NT2/D1 (cell line): ENCODE results near the gene SLC38A10.

Experiments used
- DNase-seq: peaks from one replicate; pipeline ENCODE4 v3.0.0-alpha.2; 2011; ENCODE audit warnings: low read depth, low spot score
- H3K27me3 ChIP-seq: 2 replicates; pipeline ENCODE4 v1.6.0; 2011; ENCODE audit warnings: mild to moderate bottlenecking; ENCODE audit not compliant: insufficient read length, insufficient read depth
- H3K36me3 ChIP-seq: 2 replicates; pipeline ENCODE4 v1.6.1; 2011; ENCODE audit warnings: mild to moderate bottlenecking, low read length, mixed read lengths; ENCODE audit not compliant: insufficient read depth, insufficient read length
- H3K4me1 ChIP-seq: 2 replicates; pipeline ENCODE4 v1.5.1; 2011; ENCODE audit not compliant: insufficient read depth, insufficient read length
- H3K4me3 ChIP-seq: 2 replicates; pipeline ENCODE4 v1.5.1; 2011; ENCODE audit warnings: low read depth; ENCODE audit not compliant: insufficient read length
- H3K9ac ChIP-seq: 2 replicates; pipeline ENCODE4 v1.6.0; 2011; ENCODE audit warnings: low read depth; ENCODE audit not compliant: insufficient read length
- H3K9me3 ChIP-seq: 2 replicates; pipeline ENCODE4 v1.5.1; 2011; ENCODE audit warnings: mild to moderate bottlenecking, low read length; ENCODE audit not compliant: insufficient read depth
- SUZ12 ChIP-seq: IDR thresholded peaks from 2 replicates; pipeline ENCODE4 v1.6.1; 2011; ENCODE audit not compliant: insufficient read length, insufficient read depth; ENCODE audit errors: extremely low read depth
- YY1 ChIP-seq: IDR thresholded peaks from 2 replicates; pipeline ENCODE4 v1.6.1; 2011; ENCODE audit not compliant: insufficient read length, insufficient read depth
- ZNF274 ChIP-seq: IDR thresholded peaks from 2 replicates; pipeline ENCODE4 v1.6.1; 2011; ENCODE audit warnings: mild to moderate bottlenecking, low read depth, low read length

The SLC38A10 gene

DNA sequence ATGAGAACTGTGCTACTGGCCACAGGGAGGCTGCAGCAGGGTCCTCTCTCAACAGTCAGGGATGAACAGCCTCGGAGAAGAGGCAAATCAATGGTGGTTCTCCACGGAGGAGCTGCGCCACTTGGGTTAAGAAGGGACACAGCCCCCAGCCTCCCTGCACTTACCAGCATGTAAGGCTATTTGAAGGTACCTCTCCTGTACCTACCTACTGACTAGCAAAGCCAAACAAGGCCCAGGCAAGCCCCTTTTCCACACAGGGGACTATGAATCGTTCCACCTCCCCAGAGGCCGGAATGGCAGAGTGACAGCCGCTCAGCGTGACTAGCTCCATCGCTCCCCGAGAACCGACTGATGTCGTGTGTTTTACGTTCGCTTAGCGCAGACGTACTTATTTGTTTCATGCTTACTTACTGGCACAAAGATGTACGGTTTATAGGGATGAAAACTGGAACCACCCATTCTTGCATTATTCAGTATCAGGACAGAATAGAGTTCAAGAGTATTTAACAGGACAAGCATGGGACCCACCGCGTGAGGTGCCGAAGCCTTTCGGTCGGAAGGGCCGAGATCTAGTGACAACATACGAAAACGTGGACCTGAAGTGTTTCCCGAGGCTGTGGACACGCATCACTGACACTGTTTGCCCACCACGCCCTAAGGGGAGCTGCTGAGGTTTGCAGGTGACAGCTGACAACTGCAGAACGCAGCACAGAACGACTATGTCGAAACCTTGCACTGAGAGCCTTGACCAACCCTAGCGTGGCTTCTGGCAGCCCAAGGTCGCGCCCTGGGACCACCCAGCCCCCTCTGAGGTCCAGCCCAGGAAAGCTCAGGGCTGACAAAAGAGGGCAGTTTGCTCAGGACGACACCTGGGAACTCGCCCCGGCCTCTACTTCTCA lies 57.3 kb downstream of the SLC38A10 start:
- Histone ChIP-seq H3K9ac (peak overlapping the region; percentile 86), H3K36me3 (peaks cover 61% of the 10 kb centered on the region), H3K9me3 (no peaks in the 10 kb centered on the region), H3K4me1 (peaks cover 19% of the 10 kb centered on the region), H3K4me3 (peak overlapping the region; percentile 81), H3K27me3 (no peaks in the 10 kb centered on the region)
- no peak for TF ChIP-seq ZNF274
- no peak for DNase-seq

DNA sequence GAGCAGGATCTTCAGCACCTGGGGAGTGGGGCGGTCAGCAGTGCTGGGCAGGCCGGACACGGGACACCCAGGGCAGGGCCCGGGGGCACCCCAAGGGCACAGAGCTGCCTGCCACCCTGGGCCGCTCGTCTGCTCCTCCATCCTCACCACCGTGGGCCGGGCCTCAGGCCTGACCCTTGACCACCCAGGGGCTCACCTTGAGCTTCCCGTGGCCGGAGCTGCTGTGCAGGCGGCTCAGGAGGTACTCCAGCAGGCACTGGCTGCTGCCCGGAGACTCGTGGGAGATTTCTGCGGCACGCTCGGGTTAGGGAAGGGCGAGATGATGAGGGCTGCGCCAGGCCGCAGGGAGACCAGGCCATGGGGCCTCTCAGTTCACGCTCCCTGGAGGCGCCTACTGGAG lies 58.3 kb downstream of the SLC38A10 start:
- H3K36me3 ChIP-seq: peaks cover 66% of the 10 kb centered on the region
- no peaks in the 10 kb centered on the region for H3K27me3 ChIP-seq
- H3K4me1 ChIP-seq: peaks cover 9% of the 10 kb centered on the region
- no peak for DNase-seq
- no peak overlapping the region for H3K9ac ChIP-seq
- H3K9me3 ChIP-seq: no peaks in the 10 kb centered on the region
- no peak overlapping the region for H3K4me3 ChIP-seq
- no peak for TF ChIP-seq YY1
- no peak for TF ChIP-seq SUZ12
- no peak for TF ChIP-seq ZNF274

DNA sequence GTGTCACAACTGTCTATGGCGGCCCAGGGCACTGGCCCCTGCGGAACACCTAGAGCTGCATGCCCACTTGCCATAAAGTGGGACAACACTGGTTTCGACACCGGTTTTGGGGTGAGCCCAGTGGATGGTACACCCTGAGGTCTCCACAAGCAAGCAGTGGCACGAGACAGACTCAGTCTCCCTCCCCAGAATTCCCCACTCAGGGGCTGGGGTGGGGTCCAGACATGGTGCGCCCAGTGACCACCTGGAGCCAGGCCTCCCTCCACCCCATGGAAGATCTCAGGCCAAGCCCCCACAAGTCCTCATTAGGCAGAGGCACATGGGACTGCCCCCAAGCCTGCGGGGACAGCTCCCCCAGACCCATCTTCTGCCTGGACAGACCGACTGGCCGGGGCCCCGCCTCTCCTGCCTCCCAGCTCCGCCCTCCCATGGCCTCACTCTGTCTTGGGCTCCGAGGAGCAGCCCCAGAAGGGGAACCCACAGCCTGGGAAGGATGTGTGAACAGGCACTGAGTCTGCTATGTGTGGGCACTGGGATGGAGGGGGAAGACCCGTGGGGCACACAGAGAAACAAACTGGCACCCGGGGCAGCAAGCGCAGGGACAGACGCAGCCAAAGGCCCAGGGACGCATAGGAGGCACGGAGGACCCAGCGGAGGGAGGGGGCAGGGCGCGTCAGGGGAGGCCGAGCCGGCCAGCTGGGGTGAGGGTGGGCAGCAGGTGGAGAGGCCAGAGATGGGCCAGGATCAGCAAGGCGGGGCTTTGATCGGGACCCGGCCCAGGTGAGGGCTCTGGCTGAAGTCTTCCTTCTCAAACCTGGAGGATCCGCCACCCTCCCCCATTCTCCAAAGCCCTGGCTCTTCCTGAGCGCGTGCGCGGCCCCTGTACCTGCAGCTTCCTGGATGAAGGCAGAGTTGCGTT lies 59.0 kb downstream of the SLC38A10 start:
- Histone ChIP-seq H3K9ac (no peak overlapping the region), H3K9me3 (no peaks in the 10 kb centered on the region), H3K27me3 (no peaks in the 10 kb centered on the region), H3K36me3 (peaks cover 65% of the 10 kb centered on the region), H3K4me3 (no peak overlapping the region), H3K4me1 (peaks cover 4% of the 10 kb centered on the region)
- TF ChIP-seq SUZ12 (no peak), YY1 (no peak), ZNF274 (no peak)
- DNase-seq: no peak

DNA sequence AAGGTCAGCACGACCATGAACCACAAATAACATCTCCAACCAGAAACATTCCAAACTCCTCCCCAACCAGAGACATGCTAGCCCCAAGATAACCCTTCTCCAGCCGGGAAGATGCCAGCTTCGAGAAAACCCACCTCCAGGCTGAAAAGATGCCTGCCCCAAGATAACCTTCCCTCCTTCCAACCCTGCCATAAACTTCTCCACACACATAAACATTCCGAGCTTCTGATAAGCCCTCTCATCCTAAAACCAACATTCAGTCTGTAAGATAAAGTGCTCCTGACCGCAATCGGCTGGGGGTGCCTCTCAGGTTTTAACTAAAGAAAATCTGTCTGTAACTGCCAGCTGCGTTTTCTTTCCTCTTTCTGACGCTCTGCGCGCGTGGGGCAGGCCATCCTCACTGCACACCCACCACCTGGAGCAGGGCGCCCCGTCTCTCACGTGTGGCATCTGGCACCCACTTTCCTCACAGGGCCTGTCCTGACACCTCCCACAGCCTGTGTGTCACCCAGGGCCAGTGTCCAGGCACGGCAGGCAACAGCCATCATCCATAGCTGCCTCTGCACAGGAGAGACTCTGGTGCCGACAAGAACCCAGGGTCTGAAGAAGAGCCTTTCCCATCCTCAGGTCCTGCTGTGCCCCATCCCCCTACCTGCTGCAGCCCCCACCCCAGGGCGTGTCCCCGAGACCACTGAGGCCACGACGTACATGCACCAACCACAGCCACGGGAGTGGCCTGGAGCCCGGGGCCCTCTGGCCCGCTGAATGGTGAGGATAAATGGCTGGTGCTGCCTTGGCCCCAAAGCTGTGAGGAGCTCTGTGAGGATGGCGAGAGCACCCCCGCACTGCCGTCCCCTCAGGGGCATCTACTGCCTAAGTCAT lies 59.9 kb downstream of the SLC38A10 start:
- Histone ChIP-seq H3K36me3 (peaks cover 65% of the 10 kb centered on the region), H3K4me1 (no peaks in the 10 kb centered on the region), H3K9me3 (no peaks in the 10 kb centered on the region), H3K4me3 (no peak overlapping the region), H3K27me3 (no peaks in the 10 kb centered on the region), H3K9ac (no peak overlapping the region)
- no peak for DNase-seq
- no peak for TF ChIP-seq YY1
- TF ChIP-seq SUZ12: no peak
- TF ChIP-seq ZNF274: no peak

DNA sequence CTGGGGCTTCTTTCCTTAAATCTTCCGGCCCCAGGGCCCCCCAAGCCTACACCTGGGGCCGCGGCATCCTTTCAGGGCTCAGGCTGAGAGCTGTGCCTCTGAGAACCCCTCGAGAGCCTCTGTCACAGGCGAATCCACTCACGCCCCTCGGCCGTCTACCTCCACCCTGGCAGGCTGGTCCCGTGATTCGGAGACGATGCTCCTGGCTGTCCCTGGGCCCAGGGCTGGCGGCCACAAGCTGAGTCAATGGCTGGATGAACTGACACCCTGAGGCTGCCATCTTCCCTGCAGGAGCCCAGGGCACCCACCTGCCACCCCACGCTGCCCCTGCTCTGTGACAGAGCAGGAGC lies 60.6 kb downstream of the SLC38A10 start:
- Histone ChIP-seq H3K9ac (no peak overlapping the region), H3K27me3 (no peaks in the 10 kb centered on the region), H3K4me3 (no peak overlapping the region), H3K36me3 (peaks cover 67% of the 10 kb centered on the region), H3K9me3 (no peaks in the 10 kb centered on the region), H3K4me1 (no peaks in the 10 kb centered on the region)
- no peak for DNase-seq
- TF ChIP-seq ZNF274 (no peak), SUZ12 (no peak), YY1 (no peak)

GRCh38 chr17:81233811-81234505 lies 61.1 kb downstream of the SLC38A10 start:
- TF ChIP-seq SUZ12 (no peak), ZNF274 (no peak), YY1 (no peak)
- no peaks in the 10 kb centered on the region for H3K27me3 ChIP-seq
- no peaks in the 10 kb centered on the region for H3K9me3 ChIP-seq
- H3K4me3 ChIP-seq: no peak overlapping the region
- no peak overlapping the region for H3K9ac ChIP-seq
- peaks cover 70% of the 10 kb centered on the region for H3K36me3 ChIP-seq
- no peak for DNase-seq
- no peaks in the 10 kb centered on the region for H3K4me1 ChIP-seq

DNA sequence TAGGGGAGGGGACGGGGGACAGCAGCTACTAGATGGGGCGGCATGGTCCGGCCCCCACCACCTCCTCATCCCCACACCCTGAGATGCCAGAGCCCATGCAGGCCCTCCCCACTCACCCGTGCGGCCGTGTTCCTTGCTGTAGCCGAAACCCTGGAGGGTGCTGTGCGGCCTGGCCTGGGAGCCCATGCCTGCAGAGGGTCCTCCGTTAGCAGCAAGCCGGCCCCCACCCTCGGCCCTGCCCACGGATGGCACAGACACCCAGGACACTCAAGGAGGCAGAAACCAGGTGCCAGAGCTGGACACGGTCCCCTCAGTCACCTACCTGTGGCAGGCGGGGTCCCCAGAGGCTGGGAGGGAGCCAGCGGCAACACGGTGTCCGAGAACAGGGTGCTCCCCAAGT lies 61.8 kb downstream of the SLC38A10 start:
- no peak for DNase-seq
- no peaks in the 10 kb centered on the region for H3K9me3 ChIP-seq
- H3K4me1 ChIP-seq: no peaks in the 10 kb centered on the region
- H3K36me3 ChIP-seq: peaks cover 77% of the 10 kb centered on the region
- H3K4me3 ChIP-seq: no peak overlapping the region
- peak overlapping the region; percentile 16 for H3K9ac ChIP-seq
- H3K27me3 ChIP-seq: no peaks in the 10 kb centered on the region
- no peak for TF ChIP-seq SUZ12
- TF ChIP-seq YY1: no peak
- no peak for TF ChIP-seq ZNF274
